CD4-positive, alpha-beta T cell (primary cell): ENCODE results near the gene VAT1L. TPM values are rescaled to one million over a fixed set of nuclear protein-coding genes. Genes with fewer than 3 reads are reported as not detected.

ENCODE experiments used
- ATAC-seq: fragments of 200-7000 bp; cut with Tn5 transposase; one replicate; pipeline ENCODE4 v1.10.0; 2022; ENCODE audit warnings: mild to moderate bottlenecking; ENCODE audit not compliant: poor library complexity
- CTCF ChIA-PET: fragments of 350-600 bp; sonication (Branson Sonifier 250); formaldehyde crosslinking; loops from one replicate; lab custom pipeline; 2021; ENCODE audit warnings: antibody characterized with exemption, inconsistent platforms; lab: Charles Lee
- POLR2A ChIA-PET: fragments of 350-600 bp; sonication (Branson Sonifier 250); formaldehyde crosslinking; loops from one replicate; lab custom pipeline; 2021; ENCODE audit warnings: antibody characterized with exemption, inconsistent platforms; lab: Charles Lee
- DNase-seq, 14 experiments: peaks; one replicate each; pipeline ENCODE4 v3.0.0-alpha.2; 2013 to 2020; ENCODE audit warnings: mixed read lengths in 2 of 14
- H3K27ac ChIP-seq, 2 donors: one replicate each; pipeline versions ENCODE4 v1.5.1 to v1.7.0; 2013; ENCODE audit warnings: low read length in 2 of 2, low read depth in 1 of 2, mild to moderate bottlenecking in 1 of 2
- H3K27me3 ChIP-seq, 2 experiments: 1 replicate in 1 of 2; 2 replicates in 1 of 2; pipeline versions ENCODE4 v1.6.1 to v1.7.0; 2013; ENCODE audit warnings: low read length in 2 of 2, control low read depth in 1 of 2, mild to moderate bottlenecking in 1 of 2, moderate library complexity in 1 of 2; ENCODE audit not compliant: insufficient read depth in 2 of 2, control insufficient read depth in 1 of 2
- H3K36me3 ChIP-seq: one replicate; pipeline ENCODE4 v1.6.1; 2013; ENCODE audit warnings: low read length, control low read depth; ENCODE audit not compliant: insufficient read depth
- H3K4me1 ChIP-seq: one replicate; pipeline ENCODE4 v1.6.1; 2013; ENCODE audit warnings: low read length, control low read depth; ENCODE audit not compliant: insufficient read depth
- H3K4me3 ChIP-seq: one replicate; pipeline ENCODE4 v1.5.1; 2013; ENCODE audit warnings: mild to moderate bottlenecking, low read length, moderate library complexity
- H3K9me3 ChIP-seq, 2 experiments: 1 replicate in 1 of 2; 2 replicates in 1 of 2; pipeline versions ENCODE4 v1.6.1 to v1.7.0; 2013; ENCODE audit warnings: low read length in 2 of 2, mild to moderate bottlenecking in 2 of 2, control low read depth in 1 of 2, moderate library complexity in 1 of 2; ENCODE audit not compliant: control insufficient read depth in 1 of 2, insufficient read depth in 1 of 2
- H3K27ac Mint-ChIP-seq: one replicate; pipeline ENCODE4 v1.8.0; 2020; ENCODE audit warnings: mixed read lengths
- H3K27me3 Mint-ChIP-seq: one replicate; pipeline ENCODE4 v1.8.0; 2021; ENCODE audit warnings: mixed read lengths
- H3K36me3 Mint-ChIP-seq: one replicate; pipeline ENCODE4 v1.8.0; 2021; ENCODE audit warnings: low read depth, mixed read lengths
- H3K4me1 Mint-ChIP-seq: one replicate; pipeline ENCODE4 v1.8.0; 2021; ENCODE audit warnings: low read depth, mixed read lengths
- H3K4me3 Mint-ChIP-seq: one replicate; pipeline ENCODE4 v1.8.0; 2020; ENCODE audit warnings: mild to moderate bottlenecking, mixed read lengths
- H3K9me3 Mint-ChIP-seq: one replicate; pipeline ENCODE4 v1.8.0; 2020; ENCODE audit warnings: mixed read lengths
- intact Hi-C, 2 experiments: fragments of 100-400 bp; cut with DNase I in 1 of 2; cut with micrococcal nuclease in 1 of 2; formaldehyde crosslinking; loops; one replicate each; pipeline versions ENCODE4 v1.15.1 to v1.9.0; 2023 to 2025; cut with DNase I, micrococcal nuclease
- total RNA-seq, 174 experiments: library from RNA in 2 of 174; stranded (reverse) in 2 of 174; gene quantifications; one replicate each; pipeline ENCODE4 v1.2.3 and lab custom pipeline; 2021 to 2026
- TF ChIP-seq, protein P1 (sequence below): fragments of 200-600 bp; IDR thresholded peaks from one replicate; pipeline ENCODE4 v1.8.0; 2022; ENCODE audit warnings: antibody characterized with exemption, mild to moderate bottlenecking

VAT1L gene
- total RNA-seq, 2 experiments from 2014 or later, result not detected

DNA sequence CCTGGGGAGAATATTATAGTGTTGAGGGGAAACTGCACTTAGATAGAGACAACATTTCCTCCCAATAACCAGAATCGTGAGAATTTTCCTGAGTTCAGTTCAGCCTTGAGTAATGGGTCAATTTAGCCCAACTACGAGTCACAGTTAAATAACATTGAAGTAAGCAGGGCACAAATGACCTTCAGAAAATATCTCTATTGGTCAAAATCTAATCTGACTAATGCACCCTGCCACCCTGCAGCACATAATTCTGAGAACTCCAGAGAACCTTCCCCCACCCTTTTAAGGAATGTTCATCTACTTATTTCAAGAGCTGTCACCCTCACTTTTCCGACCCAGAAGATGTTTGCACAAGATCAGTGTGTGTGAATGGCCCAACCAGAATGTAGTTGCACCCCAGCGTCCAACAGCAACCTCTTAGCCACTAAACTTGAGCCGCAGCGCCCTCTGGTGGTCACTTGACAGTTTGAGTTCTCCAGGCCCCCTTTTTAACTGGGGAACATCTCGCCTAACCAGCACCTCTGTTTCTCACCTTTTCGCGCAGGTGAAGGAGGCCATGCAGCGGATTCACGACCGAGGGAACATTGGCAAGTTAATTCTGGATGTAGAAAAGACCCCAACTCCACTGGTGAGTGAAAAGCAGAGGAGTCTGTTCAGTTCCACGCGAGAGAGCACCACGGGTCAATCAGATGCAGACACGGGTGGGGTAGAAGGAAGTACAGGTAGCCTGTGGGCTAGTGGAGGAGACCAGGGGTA, 183.1 kb downstream of the VAT1L start:
- ATAC-seq, result peak; percentile 32
- H3K36me3 Mint-ChIP-seq, result no peaks in the 10 kb centered on the region
- peaks cover 36% of the 10 kb centered on the region for H3K27me3 Mint-ChIP-seq
- TF ChIP-seq, protein P1, sequence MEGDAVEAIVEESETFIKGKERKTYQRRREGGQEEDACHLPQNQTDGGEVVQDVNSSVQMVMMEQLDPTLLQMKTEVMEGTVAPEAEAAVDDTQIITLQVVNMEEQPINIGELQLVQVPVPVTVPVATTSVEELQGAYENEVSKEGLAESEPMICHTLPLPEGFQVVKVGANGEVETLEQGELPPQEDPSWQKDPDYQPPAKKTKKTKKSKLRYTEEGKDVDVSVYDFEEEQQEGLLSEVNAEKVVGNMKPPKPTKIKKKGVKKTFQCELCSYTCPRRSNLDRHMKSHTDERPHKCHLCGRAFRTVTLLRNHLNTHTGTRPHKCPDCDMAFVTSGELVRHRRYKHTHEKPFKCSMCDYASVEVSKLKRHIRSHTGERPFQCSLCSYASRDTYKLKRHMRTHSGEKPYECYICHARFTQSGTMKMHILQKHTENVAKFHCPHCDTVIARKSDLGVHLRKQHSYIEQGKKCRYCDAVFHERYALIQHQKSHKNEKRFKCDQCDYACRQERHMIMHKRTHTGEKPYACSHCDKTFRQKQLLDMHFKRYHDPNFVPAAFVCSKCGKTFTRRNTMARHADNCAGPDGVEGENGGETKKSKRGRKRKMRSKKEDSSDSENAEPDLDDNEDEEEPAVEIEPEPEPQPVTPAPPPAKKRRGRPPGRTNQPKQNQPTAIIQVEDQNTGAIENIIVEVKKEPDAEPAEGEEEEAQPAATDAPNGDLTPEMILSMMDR, result peak; percentile 64
- no peaks in the 10 kb centered on the region for H3K4me1 Mint-ChIP-seq
- intact Hi-C loops, result loop anchor here (1.0 to 10.0 kb wide), 3 partner anchors 295 to 737 kb away; no protein-coding TSS in a partner anchor
- no peaks in the 10 kb centered on the region for H3K9me3 Mint-ChIP-seq
- CTCF ChIA-PET, result no interaction called here
- Histone ChIP-seq H3K4me3 (no peak overlapping the region), H3K27ac (no peak overlapping the region), H3K36me3 (no peaks in the 10 kb centered on the region), H3K27me3 (no peaks in the 10 kb centered on the region), H3K9me3 (no peaks in the 10 kb centered on the region), H3K4me1 (no peaks in the 10 kb centered on the region)
- peak; percentile 53 to 80 (median 67) for DNase-seq
- no peak overlapping the region for H3K27ac Mint-ChIP-seq
- POLR2A ChIA-PET, result no interaction called here
- no peak overlapping the region for H3K4me3 Mint-ChIP-seq

- Histone ChIP-seq H3K4me1 (no peaks in the 10 kb centered on the region), H3K36me3 (no peaks in the 10 kb centered on the region), H3K27me3 (no peaks in the 10 kb centered on the region), H3K27ac (no peak overlapping the region), H3K9me3 (no peaks in the 10 kb centered on the region), H3K4me3 (no peak overlapping the region)
- DNase-seq, result no peak
- ChIA-PET POLR2A (no interaction called here), CTCF (no interaction called here)
- Mint-ChIP-seq H3K27ac (no peak overlapping the region), H3K4me1 (no peaks in the 10 kb centered on the region), H3K36me3 (no peaks in the 10 kb centered on the region), H3K4me3 (no peak overlapping the region), H3K27me3 (peaks cover 35% of the 10 kb centered on the region), H3K9me3 (no peaks in the 10 kb centered on the region)
- intact Hi-C loops, result loop anchor here in 1 of 2 experiments (10.0 kb wide), 1 partner anchor 737 kb away; no protein-coding TSS in a partner anchor
- TF ChIP-seq, protein P1, result no peak
- no peak for ATAC-seq
Measured at GRCh38 chr16:77972062-77972392, 183.7 kb downstream of the VAT1L start.

DNA sequence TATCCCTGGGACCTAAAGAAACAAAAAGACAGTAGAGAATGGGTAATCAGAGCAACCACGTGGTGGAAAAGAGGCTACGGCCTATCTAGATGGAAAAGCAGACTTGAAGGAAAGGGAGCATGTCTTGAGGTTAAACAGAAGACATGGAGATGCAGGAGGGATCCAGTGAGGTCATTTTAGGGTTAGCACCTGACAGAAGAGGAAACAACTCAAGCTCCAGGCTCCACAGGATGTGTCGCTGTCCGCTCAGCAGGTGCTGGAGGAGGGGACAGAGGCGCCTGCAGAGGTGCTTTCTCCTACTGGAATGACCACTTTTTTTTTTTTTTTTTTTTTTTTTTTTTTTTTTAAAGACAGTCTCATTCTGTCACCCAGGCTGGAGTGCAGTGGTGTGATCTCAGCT, 186.5 kb downstream of the VAT1L start:
- no peak overlapping the region for H3K4me3 Mint-ChIP-seq
- Histone ChIP-seq H3K4me3 (no peak overlapping the region), H3K27ac (no peak overlapping the region), H3K27me3 (no peaks in the 10 kb centered on the region), H3K36me3 (no peaks in the 10 kb centered on the region), H3K4me1 (no peaks in the 10 kb centered on the region), H3K9me3 (no peaks in the 10 kb centered on the region)
- intact Hi-C loops, result loop anchor here in 1 of 2 experiments (10.0 kb wide), 1 partner anchor 740 kb away; no protein-coding TSS in a partner anchor
- CTCF ChIA-PET, result no interaction called here
- H3K9me3 Mint-ChIP-seq, result no peaks in the 10 kb centered on the region
- TF ChIP-seq, protein P1, result no peak
- no peak for DNase-seq
- no peaks in the 10 kb centered on the region for H3K4me1 Mint-ChIP-seq
- H3K36me3 Mint-ChIP-seq, result no peaks in the 10 kb centered on the region
- ATAC-seq, result no peak
- peaks cover 38% of the 10 kb centered on the region for H3K27me3 Mint-ChIP-seq
- no peak overlapping the region for H3K27ac Mint-ChIP-seq
- POLR2A ChIA-PET, result no interaction called here
